ENCODE measurements around the gene C1orf53. TPM values are rescaled to one million over a fixed set of nuclear protein-coding genes. Genes with fewer than 3 reads are reported as not detected.

The C1orf53 gene
- total and polyA plus RNA-seq, 9 of the 15 experiments (the other 6 are each of a cell fraction or from before 2014, with no cell fraction given), result 0.31 to 3.2 (median 2.3) TPM

GRCh38 chr1:197896301-197896700 is 6.1 kb upstream of the C1orf53 start (continued):
- TF ChIP-seq, protein P1, sequence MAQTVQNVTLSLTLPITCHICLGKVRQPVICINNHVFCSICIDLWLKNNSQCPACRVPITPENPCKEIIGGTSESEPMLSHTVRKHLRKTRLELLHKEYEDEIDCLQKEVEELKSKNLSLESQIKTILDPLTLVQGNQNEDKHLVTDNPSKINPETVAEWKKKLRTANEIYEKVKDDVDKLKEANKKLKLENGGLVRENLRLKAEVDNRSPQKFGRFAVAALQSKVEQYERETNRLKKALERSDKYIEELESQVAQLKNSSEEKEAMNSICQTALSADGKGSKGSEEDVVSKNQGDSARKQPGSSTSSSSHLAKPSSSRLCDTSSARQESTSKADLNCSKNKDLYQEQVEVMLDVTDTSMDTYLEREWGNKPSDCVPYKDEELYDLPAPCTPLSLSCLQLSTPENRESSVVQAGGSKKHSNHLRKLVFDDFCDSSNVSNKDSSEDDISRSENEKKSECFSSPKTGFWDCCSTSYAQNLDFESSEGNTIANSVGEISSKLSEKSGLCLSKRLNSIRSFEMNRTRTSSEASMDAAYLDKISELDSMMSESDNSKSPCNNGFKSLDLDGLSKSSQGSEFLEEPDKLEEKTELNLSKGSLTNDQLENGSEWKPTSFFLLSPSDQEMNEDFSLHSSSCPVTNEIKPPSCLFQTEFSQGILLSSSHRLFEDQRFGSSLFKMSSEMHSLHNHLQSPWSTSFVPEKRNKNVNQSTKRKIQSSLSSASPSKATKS (CRISPR knock-in tag; IDR thresholded peaks at IDR 0.05), result no peak
- TF ChIP-seq, protein P2, sequence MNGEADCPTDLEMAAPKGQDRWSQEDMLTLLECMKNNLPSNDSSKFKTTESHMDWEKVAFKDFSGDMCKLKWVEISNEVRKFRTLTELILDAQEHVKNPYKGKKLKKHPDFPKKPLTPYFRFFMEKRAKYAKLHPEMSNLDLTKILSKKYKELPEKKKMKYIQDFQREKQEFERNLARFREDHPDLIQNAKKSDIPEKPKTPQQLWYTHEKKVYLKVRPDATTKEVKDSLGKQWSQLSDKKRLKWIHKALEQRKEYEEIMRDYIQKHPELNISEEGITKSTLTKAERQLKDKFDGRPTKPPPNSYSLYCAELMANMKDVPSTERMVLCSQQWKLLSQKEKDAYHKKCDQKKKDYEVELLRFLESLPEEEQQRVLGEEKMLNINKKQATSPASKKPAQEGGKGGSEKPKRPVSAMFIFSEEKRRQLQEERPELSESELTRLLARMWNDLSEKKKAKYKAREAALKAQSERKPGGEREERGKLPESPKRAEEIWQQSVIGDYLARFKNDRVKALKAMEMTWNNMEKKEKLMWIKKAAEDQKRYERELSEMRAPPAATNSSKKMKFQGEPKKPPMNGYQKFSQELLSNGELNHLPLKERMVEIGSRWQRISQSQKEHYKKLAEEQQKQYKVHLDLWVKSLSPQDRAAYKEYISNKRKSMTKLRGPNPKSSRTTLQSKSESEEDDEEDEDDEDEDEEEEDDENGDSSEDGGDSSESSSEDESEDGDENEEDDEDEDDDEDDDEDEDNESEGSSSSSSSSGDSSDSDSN (IDR thresholded peaks at IDR 0.05; ENCODE audit: borderline replicate concordance in 1 of 2, low read depth in 2 of 2, low read length in 2 of 2), result no peak
- TF ChIP-seq ARHGAP35 (IDR thresholded peaks at IDR 0.05; ENCODE audit: partially characterized antibody), result no peak
- no peak for TF ChIP-seq GABPB2 (CRISPR knock-in tag; conservative IDR thresholded peaks at IDR 0.05)

DNA sequence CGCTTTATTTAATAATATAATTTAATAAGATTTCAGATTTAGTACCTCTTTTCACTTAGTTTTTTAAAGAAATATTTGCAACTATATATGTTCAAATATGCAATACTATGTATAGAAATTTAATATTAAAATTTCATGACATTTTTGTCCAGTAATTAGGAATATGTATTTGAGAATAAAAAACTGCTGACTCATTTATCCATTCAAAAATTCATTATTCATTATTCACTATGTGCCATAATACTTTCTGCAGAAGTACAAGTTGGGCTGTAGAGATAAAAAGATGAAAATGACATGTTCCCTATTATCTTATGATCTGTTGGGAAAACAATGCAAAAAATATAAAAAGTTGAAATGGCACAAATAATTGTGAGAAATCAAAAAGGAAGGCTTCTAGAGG is 3.4 kb upstream of the C1orf53 start:
- Histone ChIP-seq H3K4me1 (replicated peaks in 1 of 2; ENCODE audit: control insufficient read depth in 2 of 2, insufficient read depth in 2 of 2, low read length in 2 of 2) (peaks cover 5 to 10% of the 10 kb centered on the region in 2 experiments; a peak in 2 of 5 replicates), H3K4me2 (ENCODE audit: insufficient read depth, low read length) (no peak overlapping the region), H3K9me3 (replicated peaks; ENCODE audit: control insufficient read depth, insufficient read depth, low read depth, low read length) (no peaks in the 10 kb centered on the region), H2AFZ (ENCODE audit: low read depth, low read length) (no peak overlapping the region), H3K36me3 (ENCODE audit: control insufficient read depth, insufficient read depth, low read length) (no peaks in the 10 kb centered on the region), H3K9ac (ENCODE audit: insufficient read depth in 1 of 2, low read depth in 2 of 2, low read length in 2 of 2) (no peak overlapping the region), H3K27ac (ENCODE audit: extremely low read depth, low read depth, low read length) (no peak overlapping the region), H3K27me3 (ENCODE audit: control insufficient read depth in 2 of 2, insufficient read depth in 2 of 2, low read length in 2 of 2) (no peaks in the 10 kb centered on the region), H3K9me1 (ENCODE audit: control insufficient read depth, insufficient read depth, low read length) (no peaks in the 10 kb centered on the region), H3K79me2 (ENCODE audit: control insufficient read depth, insufficient read depth, low read length) (0 out of 3 replicates have a peak, but pooled peaks cover 3% of the 10 kb centered on the region), H3K4me3 (no peak overlapping the region), H4K20me1 (replicated peaks; ENCODE audit: control insufficient read depth, insufficient read depth, low read length) (no peaks in the 10 kb centered on the region)
- POLR2A ChIA-PET, result interaction anchor here (0.6 kb wide), 1 partner anchor 399 kb away, joined by 4 read pairs; no protein-coding TSS in a partner anchor
- CTCF ChIA-PET (ENCODE audit: low intra/inter-chr PET ratio), result no interaction called here
- in situ Hi-C loops (cut with MboI) (no loop called here), intact Hi-C loops (cut with micrococcal nuclease) (no loop called here)
- DNase-seq (ENCODE audit: extremely low read depth in 1 of 4, low spot score in 3 of 4), result no peak
- WGBS (ENCODE audit: insufficient coverage, low coverage, missing lambda C conversion rate), result 59% methylated on average over 1 of the region's 1 CpG
- no peak for FAIRE-seq
- ATAC-seq, result no peak
- no TSS peak for BruUV-seq (replicated peaks)
- TF ChIP-seq NFE2L1 (tag; IDR thresholded peaks at IDR 0.05; ENCODE audit: borderline replicate concordance, low read depth) (peak; percentile 65; the same call in 1 of the 2 replicates), C11orf30 (IDR thresholded peaks at IDR 0.05; ENCODE audit: low read depth) (peak; percentile 88), NFE2 (IDR thresholded peaks at IDR 0.05; ENCODE audit: low read depth) (peak; percentile 61), MAFG (tag; conservative IDR thresholded peaks at IDR 0.05) (peak; percentile 91), MYNN (IDR thresholded peaks at IDR 0.05) (no peak), MYNN (CRISPR knock-in tag; IDR thresholded peaks at IDR 0.05) (no peak), PTTG1 (tag; IDR thresholded peaks at IDR 0.05; ENCODE audit: low read depth) (no peak), MAFF (IDR thresholded peaks at IDR 0.05; ENCODE audit: low read length) (peak; percentile 86), MAFK (IDR thresholded peaks at IDR 0.05; ENCODE audit: low read length) (peak; percentile 77; the same call in 1 of the 2 replicates)
- TF ChIP-seq, protein P3, sequence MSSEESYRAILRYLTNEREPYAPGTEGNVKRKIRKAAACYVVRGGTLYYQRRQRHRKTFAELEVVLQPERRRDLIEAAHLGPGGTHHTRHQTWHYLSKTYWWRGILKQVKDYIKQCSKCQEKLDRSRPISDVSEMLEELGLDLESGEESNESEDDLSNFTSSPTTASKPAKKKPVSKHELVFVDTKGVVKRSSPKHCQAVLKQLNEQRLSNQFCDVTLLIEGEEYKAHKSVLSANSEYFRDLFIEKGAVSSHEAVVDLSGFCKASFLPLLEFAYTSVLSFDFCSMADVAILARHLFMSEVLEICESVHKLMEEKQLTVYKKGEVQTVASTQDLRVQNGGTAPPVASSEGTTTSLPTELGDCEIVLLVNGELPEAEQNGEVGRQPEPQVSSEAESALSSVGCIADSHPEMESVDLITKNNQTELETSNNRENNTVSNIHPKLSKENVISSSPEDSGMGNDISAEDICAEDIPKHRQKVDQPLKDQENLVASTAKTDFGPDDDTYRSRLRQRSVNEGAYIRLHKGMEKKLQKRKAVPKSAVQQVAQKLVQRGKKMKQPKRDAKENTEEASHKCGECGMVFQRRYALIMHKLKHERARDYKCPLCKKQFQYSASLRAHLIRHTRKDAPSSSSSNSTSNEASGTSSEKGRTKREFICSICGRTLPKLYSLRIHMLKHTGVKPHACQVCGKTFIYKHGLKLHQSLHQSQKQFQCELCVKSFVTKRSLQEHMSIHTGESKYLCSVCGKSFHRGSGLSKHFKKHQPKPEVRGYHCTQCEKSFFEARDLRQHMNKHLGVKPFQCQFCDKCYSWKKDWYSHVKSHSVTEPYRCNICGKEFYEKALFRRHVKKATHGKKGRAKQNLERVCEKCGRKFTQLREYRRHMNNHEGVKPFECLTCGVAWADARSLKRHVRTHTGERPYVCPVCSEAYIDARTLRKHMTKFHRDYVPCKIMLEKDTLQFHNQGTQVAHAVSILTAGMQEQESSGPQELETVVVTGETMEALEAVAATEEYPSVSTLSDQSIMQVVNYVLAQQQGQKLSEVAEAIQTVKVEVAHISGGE (CRISPR knock-in tag; IDR thresholded peaks at IDR 0.05), result no peak
